ENCODE data around the gene WDR90. TPM values are rescaled to one million over a fixed set of nuclear protein-coding genes. Genes with fewer than 3 reads are reported as not detected.

Gene WDR90
- total RNA-seq, 4 donors from 2014 or later = 2.9 to 9.8 (median 6.5) TPM

DNA sequence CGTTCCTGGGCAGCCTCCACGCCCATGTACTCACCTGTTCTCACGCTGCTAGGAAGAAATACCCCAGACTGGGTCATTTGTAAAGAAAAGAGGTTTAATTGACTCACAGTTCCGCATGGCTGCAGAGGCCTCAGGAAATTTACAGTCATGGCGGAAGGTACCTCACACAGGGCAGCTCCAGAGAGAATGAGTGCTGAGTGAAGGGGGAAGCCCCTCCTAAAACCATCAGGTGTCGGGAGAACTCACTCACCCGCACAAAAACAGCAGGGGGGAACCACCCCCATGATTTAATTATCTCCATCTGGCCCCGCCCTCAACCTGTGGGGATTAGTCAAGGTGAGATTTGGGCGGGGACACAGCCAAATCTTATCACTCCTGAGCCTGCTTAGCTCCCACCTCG lies 41.1 kb upstream of the WDR90 start:
- intact Hi-C loops (cut with DNase I; ENCODE audit: low total_unique reads) (no loop called here), in situ Hi-C loops (cut with MboI; ENCODE audit: low sequenced_read_pairs in 4 of 4) (no loop called here)
- ATAC-seq (no peak), DNase-seq (no peak)
- no peak overlapping the region for H3K27ac ChIP-seq
- no peak overlapping the region for H3K4me3 ChIP-seq
- H3K9me3 ChIP-seq = no peaks in the 10 kb centered on the region
- H3K4me1 ChIP-seq = peaks cover 11 to 23% of the 10 kb centered on the region in 2 donors
- no peaks in the 10 kb centered on the region for H3K27me3 ChIP-seq
- TF ChIP-seq, protein P1, sequence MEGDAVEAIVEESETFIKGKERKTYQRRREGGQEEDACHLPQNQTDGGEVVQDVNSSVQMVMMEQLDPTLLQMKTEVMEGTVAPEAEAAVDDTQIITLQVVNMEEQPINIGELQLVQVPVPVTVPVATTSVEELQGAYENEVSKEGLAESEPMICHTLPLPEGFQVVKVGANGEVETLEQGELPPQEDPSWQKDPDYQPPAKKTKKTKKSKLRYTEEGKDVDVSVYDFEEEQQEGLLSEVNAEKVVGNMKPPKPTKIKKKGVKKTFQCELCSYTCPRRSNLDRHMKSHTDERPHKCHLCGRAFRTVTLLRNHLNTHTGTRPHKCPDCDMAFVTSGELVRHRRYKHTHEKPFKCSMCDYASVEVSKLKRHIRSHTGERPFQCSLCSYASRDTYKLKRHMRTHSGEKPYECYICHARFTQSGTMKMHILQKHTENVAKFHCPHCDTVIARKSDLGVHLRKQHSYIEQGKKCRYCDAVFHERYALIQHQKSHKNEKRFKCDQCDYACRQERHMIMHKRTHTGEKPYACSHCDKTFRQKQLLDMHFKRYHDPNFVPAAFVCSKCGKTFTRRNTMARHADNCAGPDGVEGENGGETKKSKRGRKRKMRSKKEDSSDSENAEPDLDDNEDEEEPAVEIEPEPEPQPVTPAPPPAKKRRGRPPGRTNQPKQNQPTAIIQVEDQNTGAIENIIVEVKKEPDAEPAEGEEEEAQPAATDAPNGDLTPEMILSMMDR (IDR thresholded peaks at IDR 0.05 in 4 of 5, conservative IDR thresholded peaks at IDR 0.05 in 1 of 5) = no peak
- TF ChIP-seq POLR2A (IDR thresholded peaks at IDR 0.05) = no peak
- no peaks in the 10 kb centered on the region for H3K36me3 ChIP-seq

- in situ Hi-C loops (cut with MboI; ENCODE audit: low sequenced_read_pairs in 4 of 4) (no loop called here), intact Hi-C loops (cut with DNase I; ENCODE audit: low total_unique reads) (no loop called here)
- Histone ChIP-seq H3K27ac (peak overlapping the region in 1 of 4 donors; percentile 41), H3K36me3 (no peaks in the 10 kb centered on the region), H3K4me1 (peaks cover 11 to 21% of the 10 kb centered on the region in 2 donors), H3K4me3 (no peak overlapping the region), H3K27me3 (no peaks in the 10 kb centered on the region), H3K9me3 (no peaks in the 10 kb centered on the region)
- ATAC-seq = no peak
- no peak for DNase-seq
- TF ChIP-seq POLR2A (IDR thresholded peaks at IDR 0.05) = no peak
- TF ChIP-seq, protein P1 (IDR thresholded peaks at IDR 0.05 in 4 of 5, conservative IDR thresholded peaks at IDR 0.05 in 1 of 5) = no peak
Measured at GRCh38 chr16:609316-609715, 39.8 kb upstream of the WDR90 start.

GRCh38 chr16:609984-610383 lies 39.2 kb upstream of the WDR90 start:
- H3K4me3 ChIP-seq = no peak overlapping the region
- H3K27ac ChIP-seq = peak overlapping the region in 2 of 4 donors; percentile 10 to 41
- TF ChIP-seq, protein P1 (IDR thresholded peaks at IDR 0.05 in 4 of 5, conservative IDR thresholded peaks at IDR 0.05 in 1 of 5) = no peak
- TF ChIP-seq POLR2A (IDR thresholded peaks at IDR 0.05) = no peak
- DNase-seq = no peak
- H3K9me3 ChIP-seq = no peaks in the 10 kb centered on the region
- no peaks in the 10 kb centered on the region for H3K27me3 ChIP-seq
- no peaks in the 10 kb centered on the region for H3K36me3 ChIP-seq
- peaks cover 11 to 17% of the 10 kb centered on the region in 2 donors for H3K4me1 ChIP-seq
- peak in 1 of 2 donors; percentile 31 for ATAC-seq
- intact Hi-C loops (cut with DNase I; ENCODE audit: low total_unique reads) (loop anchor here (2.0 kb wide), 1 partner anchor 31 kb away; no protein-coding TSS in a partner anchor), in situ Hi-C loops (cut with MboI; ENCODE audit: low sequenced_read_pairs in 4 of 4) (no loop called here)

- H3K4me3 ChIP-seq = no peak overlapping the region
- intact Hi-C loops (cut with DNase I; ENCODE audit: low total_unique reads) (loop anchor here (2.0 kb wide), 1 partner anchor 32 kb away; no protein-coding TSS in a partner anchor), in situ Hi-C loops (cut with MboI; ENCODE audit: low sequenced_read_pairs in 4 of 4) (no loop called here)
- no peaks in the 10 kb centered on the region for H3K27me3 ChIP-seq
- no peaks in the 10 kb centered on the region for H3K36me3 ChIP-seq
- peak in 1 of 2 donors; percentile 65 for DNase-seq
- no peaks in the 10 kb centered on the region for H3K9me3 ChIP-seq
- H3K27ac ChIP-seq = peak overlapping the region in 2 of 4 donors; percentile 28 to 41
- peaks cover 11 to 13% of the 10 kb centered on the region in 2 donors for H3K4me1 ChIP-seq
- TF ChIP-seq, protein P1 (IDR thresholded peaks at IDR 0.05 in 4 of 5, conservative IDR thresholded peaks at IDR 0.05 in 1 of 5) = peak; percentile 67 to 89 (median 80)
- TF ChIP-seq POLR2A (IDR thresholded peaks at IDR 0.05) = no peak
- ATAC-seq = peak; percentile 73 to 94
Measured at GRCh38 chr16:610513-611381, 38.4 kb upstream of the WDR90 start.
